ENCODE data around the gene CHSY3.

DNA sequence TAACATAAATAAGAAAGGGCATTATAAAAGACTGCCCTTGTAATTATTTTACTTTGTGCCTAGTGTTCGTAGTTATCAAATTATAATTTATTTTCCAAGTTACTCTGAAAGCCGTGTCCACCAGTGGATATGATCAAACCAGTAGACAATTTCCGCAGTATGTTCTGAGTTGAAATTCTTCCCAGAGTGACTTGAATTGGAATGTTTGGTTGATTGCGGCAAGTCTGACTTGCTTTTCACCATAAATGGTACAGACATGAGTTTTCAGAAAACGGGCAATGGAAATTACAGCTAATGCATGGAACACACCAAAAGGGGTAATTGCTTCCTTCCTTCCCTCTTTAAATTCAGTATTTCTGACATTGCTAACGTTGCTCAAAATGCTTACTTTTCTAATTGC lies 56.6 kb downstream of the CHSY3 start:
- TF ChIP-seq, protein P1, sequence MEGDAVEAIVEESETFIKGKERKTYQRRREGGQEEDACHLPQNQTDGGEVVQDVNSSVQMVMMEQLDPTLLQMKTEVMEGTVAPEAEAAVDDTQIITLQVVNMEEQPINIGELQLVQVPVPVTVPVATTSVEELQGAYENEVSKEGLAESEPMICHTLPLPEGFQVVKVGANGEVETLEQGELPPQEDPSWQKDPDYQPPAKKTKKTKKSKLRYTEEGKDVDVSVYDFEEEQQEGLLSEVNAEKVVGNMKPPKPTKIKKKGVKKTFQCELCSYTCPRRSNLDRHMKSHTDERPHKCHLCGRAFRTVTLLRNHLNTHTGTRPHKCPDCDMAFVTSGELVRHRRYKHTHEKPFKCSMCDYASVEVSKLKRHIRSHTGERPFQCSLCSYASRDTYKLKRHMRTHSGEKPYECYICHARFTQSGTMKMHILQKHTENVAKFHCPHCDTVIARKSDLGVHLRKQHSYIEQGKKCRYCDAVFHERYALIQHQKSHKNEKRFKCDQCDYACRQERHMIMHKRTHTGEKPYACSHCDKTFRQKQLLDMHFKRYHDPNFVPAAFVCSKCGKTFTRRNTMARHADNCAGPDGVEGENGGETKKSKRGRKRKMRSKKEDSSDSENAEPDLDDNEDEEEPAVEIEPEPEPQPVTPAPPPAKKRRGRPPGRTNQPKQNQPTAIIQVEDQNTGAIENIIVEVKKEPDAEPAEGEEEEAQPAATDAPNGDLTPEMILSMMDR (IDR thresholded peaks at IDR 0.05; ENCODE audit: low read depth, low read length): no peak
- TF ChIP-seq POLR2A (IDR thresholded peaks at IDR 0.05; ENCODE audit: extremely low read depth, insufficient read length): no peak

Measured in NB4 (cell line).